ENCODE measurements around the gene FNDC11.

Gene FNDC11

GRCh38 chr20:63543733-63544132, 10.2 kb upstream of the FNDC11 start:
- no peaks in the 10 kb centered on the region for H3K36me3 ChIP-seq (ENCODE audit: control insufficient read depth, insufficient read depth, low read length)
- no peak for TF ChIP-seq CTCF (IDR thresholded peaks at IDR 0.05; ENCODE audit: insufficient read depth, low read length, poor library complexity, severe bottlenecking)
- H3K27me3 ChIP-seq (replicated peaks; ENCODE audit: control insufficient read depth, insufficient read depth, low read length): no peaks in the 10 kb centered on the region
- DNase-seq (ENCODE audit: extremely low read depth, insufficient read length): no peak
- no peak overlapping the region for H3K4me3 ChIP-seq (replicated peaks; ENCODE audit: low read depth, low read length)

- no peak for DNase-seq (ENCODE audit: extremely low read depth, insufficient read length)
- Histone ChIP-seq H3K36me3 (ENCODE audit: control insufficient read depth, insufficient read depth, low read length) (no peaks in the 10 kb centered on the region), H3K4me3 (replicated peaks; ENCODE audit: low read depth, low read length) (no peak overlapping the region), H3K27me3 (replicated peaks; ENCODE audit: control insufficient read depth, insufficient read depth, low read length) (no peaks in the 10 kb centered on the region)
- no peak for TF ChIP-seq CTCF (IDR thresholded peaks at IDR 0.05; ENCODE audit: insufficient read depth, low read length, poor library complexity, severe bottlenecking)
Measured at GRCh38 chr20:63544241-63544957, 9.6 kb upstream of the FNDC11 start.

- no peak overlapping the region for H3K4me3 ChIP-seq (replicated peaks; ENCODE audit: low read depth, low read length)
- DNase-seq (ENCODE audit: extremely low read depth, insufficient read length): no peak
- no peaks in the 10 kb centered on the region for H3K36me3 ChIP-seq (ENCODE audit: control insufficient read depth, insufficient read depth, low read length)
- TF ChIP-seq CTCF (IDR thresholded peaks at IDR 0.05; ENCODE audit: insufficient read depth, low read length, poor library complexity, severe bottlenecking): no peak
- H3K27me3 ChIP-seq (replicated peaks; ENCODE audit: control insufficient read depth, insufficient read depth, low read length): no peaks in the 10 kb centered on the region
Measured at GRCh38 chr20:63544958-63545516, 8.9 kb upstream of the FNDC11 start.

DNA sequence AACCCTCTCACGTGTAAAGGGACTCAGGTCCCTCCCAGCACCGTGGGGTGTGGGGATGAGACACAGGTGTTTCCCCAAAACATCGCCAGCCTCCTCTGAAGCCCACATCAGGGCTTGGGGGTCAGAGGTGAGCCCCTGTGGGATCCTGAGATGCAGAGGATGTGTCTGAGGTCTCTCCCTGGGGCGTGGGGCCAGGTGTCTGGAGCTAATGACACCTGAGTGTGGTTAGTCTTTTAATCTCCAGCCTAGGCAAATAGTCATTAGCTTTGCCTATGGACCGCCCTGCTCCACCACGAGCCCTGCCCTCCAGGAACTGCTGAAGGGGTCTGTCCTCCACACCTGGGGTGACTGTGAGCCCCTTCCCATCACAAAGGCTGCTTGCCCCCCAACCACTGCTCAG, 8.1 kb upstream of the FNDC11 start:
- Histone ChIP-seq H3K27me3 (replicated peaks; ENCODE audit: control insufficient read depth, insufficient read depth, low read length) (no peaks in the 10 kb centered on the region), H3K36me3 (ENCODE audit: control insufficient read depth, insufficient read depth, low read length) (no peaks in the 10 kb centered on the region), H3K4me3 (replicated peaks; ENCODE audit: low read depth, low read length) (no peak overlapping the region)
- no peak for TF ChIP-seq CTCF (IDR thresholded peaks at IDR 0.05; ENCODE audit: insufficient read depth, low read length, poor library complexity, severe bottlenecking)
- DNase-seq (ENCODE audit: extremely low read depth, insufficient read length): no peak

GRCh38 chr20:63546256-63546955, 7.6 kb upstream of the FNDC11 start:
- Histone ChIP-seq H3K27me3 (replicated peaks; ENCODE audit: control insufficient read depth, insufficient read depth, low read length) (no peaks in the 10 kb centered on the region), H3K4me3 (replicated peaks; ENCODE audit: low read depth, low read length) (no peak overlapping the region), H3K36me3 (ENCODE audit: control insufficient read depth, insufficient read depth, low read length) (no peaks in the 10 kb centered on the region)
- no peak for DNase-seq (ENCODE audit: extremely low read depth, insufficient read length)
- no peak for TF ChIP-seq CTCF (IDR thresholded peaks at IDR 0.05; ENCODE audit: insufficient read depth, low read length, poor library complexity, severe bottlenecking)
